GM19395 (cell line): ENCODE data around the gene FLT1.

Experiments
- ATAC-seq: cut with Tn5 transposase; IDR thresholded peaks from one replicate; pipeline ENCODE4 v1.9.1; 2021; ENCODE audit warnings: mild to moderate bottlenecking, moderate library complexity; ENCODE audit not compliant: unreplicated experiment

The FLT1 gene

GRCh38 chr13:28463481-28463880 is 31.4 kb downstream of the FLT1 start:
- no peak for ATAC-seq

- ATAC-seq: no peak
Observed at GRCh38 chr13:28459911-28460310, 35.0 kb downstream of the FLT1 start.

GRCh38 chr13:28458608-28459007 is 36.3 kb downstream of the FLT1 start:
- ATAC-seq: no peak

GRCh38 chr13:28458051-28458450 is 36.9 kb downstream of the FLT1 start:
- no peak for ATAC-seq

GRCh38 chr13:28457521-28457920 is 37.4 kb downstream of the FLT1 start:
- ATAC-seq: no peak

GRCh38 chr13:28455580-28456194 is 39.2 kb downstream of the FLT1 start:
- ATAC-seq: no peak

GRCh38 chr13:28452755-28453154 is 42.2 kb downstream of the FLT1 start:
- no peak for ATAC-seq

GRCh38 chr13:28451482-28452217 is 43.3 kb downstream of the FLT1 start:
- no peak for ATAC-seq

GRCh38 chr13:28449826-28450773 is 44.8 kb downstream of the FLT1 start:
- ATAC-seq: no peak

- no peak for ATAC-seq
Observed at GRCh38 chr13:28448651-28449358, 46.1 kb downstream of the FLT1 start.

- no peak for ATAC-seq
Observed at GRCh38 chr13:28447989-28448388, 46.9 kb downstream of the FLT1 start.

GRCh38 chr13:28447206-28447605 is 47.7 kb downstream of the FLT1 start:
- no peak for ATAC-seq

- no peak for ATAC-seq
Observed at GRCh38 chr13:28442839-28443238, 52.1 kb downstream of the FLT1 start.

GRCh38 chr13:28441529-28441928 is 53.4 kb downstream of the FLT1 start:
- no peak for ATAC-seq

- no peak for ATAC-seq
Observed at GRCh38 chr13:28440774-28441504, 54.0 kb downstream of the FLT1 start.

- no peak for ATAC-seq
Observed at GRCh38 chr13:28438598-28439334, 56.2 kb downstream of the FLT1 start.

GRCh38 chr13:28438067-28438466 is 56.9 kb downstream of the FLT1 start:
- no peak for ATAC-seq

GRCh38 chr13:28435917-28436316 is 59.0 kb downstream of the FLT1 start:
- no peak for ATAC-seq

- ATAC-seq: no peak
Observed at GRCh38 chr13:28434926-28435325, 60.0 kb downstream of the FLT1 start.
